Stimulated activated CD4-positive, alpha-beta T cell treated with anti-CD3 and anti-CD28 coated beads, Interleukin-12 subunit alpha, Interleukin-12 subunit beta, amount 100 ng/mL, for 48 hours (primary cell): ENCODE measurements around the gene NRCAM.
A peak's percentile ranks its signal among the peaks of the same experiment; 100 is the strongest.
"Not testable (repeated sequence)": the region's sequence is repeated elsewhere in the genome, so short reads cannot be mapped to it uniquely, and the experiment has no call there.

ENCODE experiments used
- DNase-seq, 3 donors: peaks; one replicate each; pipeline ENCODE4 v3.0.0-alpha.2; 2020; ENCODE audit warnings: low read depth in 2 of 3, low spot score in 1 of 3

The NRCAM gene

DNA sequence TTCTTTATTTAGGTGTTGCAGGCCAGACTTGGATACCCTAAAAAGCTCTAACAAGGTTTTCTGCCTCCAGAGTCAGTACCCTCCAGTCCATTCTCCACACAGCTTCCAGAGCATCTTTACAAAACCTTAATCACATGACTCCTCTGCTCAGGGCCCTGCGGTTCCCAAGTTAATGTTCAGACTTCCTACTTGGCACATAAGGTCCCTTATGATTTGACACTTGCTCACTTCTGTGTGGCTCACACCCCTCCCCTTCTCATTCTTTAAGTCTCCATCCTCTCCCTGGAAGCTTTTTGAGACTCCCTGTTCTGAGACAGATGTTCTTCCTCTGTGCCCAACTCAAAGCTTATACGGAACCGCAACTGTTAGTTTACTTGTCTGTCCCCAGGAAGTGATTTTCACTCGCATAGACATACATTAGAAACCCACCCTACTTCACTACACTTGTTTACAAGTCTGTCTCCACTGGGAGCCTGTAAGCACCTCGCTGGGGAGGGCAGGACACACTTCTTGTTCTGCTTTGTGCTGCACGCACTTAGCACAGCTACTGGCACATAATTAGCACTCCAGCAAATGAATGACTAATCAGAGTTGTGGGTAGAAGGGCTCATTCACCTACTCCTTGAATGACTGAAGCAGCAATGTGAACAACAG, 171.8 kb downstream of the NRCAM start:
- peak in 1 of 3 donors; percentile 0 for DNase-seq

DNA sequence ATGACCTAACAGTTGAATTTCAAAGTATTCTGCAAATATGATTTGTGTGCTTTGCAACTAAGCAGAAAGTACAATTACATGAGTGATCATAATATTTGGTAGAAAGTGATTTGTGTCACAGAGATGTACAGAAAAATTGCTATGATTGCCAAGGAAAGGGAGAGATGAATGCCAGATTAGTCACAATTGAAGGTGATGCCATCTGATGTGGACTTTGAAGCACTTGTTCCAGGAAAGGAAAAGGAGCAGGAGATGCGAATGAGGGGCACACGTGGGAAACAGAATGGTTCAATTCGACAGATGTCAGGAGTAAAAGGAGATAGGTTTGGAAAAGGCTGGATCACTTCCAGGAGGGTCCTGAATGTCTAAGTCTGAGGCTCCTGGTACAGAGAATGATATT, 173.0 kb downstream of the NRCAM start:
- DNase-seq: no peak

DNA sequence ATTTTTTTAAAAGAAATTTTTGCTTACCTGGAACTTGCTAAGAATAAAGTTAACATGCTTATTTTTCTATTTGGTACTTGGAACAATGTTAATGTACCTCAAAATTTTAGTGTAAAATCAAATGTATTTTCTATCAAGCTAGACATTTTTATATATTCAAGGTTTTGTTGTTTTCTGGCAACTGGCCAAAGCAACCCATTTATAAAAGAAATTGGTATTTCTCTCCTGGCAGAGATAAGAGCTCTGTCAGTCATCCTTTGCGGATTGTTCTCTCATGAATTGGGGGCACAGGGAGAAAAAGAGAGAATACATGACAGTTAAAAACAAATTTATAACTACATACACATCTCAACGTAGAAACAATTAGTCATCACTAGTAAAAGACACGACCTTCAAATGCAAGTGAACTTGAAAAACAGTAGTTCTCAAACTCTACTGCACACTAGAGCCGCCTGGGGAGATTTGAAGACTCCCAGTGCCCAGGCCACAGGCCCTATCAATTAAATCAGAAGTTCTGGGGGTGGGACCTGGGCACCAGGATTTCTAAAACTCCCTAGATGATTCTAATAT, 173.7 kb downstream of the NRCAM start:
- no peak for DNase-seq

DNA sequence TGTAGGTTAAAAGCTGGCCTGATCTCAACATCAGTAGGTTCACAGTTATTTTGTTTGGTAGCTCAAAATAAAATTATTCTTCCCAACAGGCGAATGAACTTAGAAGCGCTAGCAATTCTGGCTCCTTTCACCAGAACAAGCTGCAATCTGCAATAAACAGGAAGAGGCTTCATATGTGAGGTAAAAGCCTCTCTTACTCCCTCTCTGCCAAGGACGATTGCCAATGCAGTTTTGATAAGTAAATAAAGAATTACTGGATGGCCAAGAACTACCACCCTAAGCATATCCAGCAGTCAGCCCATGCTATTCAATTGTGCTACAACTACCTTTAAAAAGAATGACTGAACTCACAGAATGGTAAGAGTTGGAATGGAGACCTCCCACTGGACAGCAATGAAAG, 176.1 kb downstream of the NRCAM start:
- no peak for DNase-seq

DNA sequence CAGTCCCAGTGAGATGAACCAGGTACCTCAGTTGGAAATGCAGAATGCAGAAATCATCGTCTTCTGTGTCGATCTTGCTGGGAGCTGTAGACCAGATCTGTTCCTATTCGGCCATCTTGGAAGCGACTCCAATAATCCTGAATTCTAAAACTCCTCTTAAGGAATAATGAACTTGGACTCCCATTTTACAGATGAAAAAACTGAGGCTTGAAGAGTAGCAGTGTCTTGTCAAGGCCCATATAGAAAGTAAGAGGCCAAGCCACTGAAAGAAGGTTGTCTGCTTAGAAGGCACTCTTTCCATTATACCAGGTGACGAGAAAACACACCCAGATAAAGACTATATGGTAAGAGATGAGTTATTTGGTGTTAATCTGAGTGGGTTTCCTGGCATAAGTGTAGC, 177.5 kb downstream of the NRCAM start:
- no peak for DNase-seq

DNA sequence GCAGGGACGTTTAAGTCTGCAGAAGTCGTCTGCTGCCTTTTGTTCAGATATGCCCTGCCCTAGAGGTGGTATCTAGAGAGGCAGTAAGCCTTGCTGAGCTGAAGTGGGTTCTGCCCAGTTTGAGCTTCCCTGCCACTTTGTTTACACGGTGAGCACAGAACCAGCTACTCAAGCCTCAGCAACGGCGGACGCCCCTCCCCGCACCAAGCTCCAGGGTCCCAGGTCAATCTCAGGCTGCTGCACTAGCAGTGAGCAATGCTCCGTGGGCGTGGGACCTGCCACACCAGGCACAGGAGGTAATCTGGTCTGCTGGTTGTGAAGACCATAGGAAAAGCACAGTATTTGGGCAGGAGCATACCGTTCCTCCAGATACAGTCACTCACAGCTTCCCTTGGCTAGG, 178.0 kb downstream of the NRCAM start:
- no peak for DNase-seq

DNA sequence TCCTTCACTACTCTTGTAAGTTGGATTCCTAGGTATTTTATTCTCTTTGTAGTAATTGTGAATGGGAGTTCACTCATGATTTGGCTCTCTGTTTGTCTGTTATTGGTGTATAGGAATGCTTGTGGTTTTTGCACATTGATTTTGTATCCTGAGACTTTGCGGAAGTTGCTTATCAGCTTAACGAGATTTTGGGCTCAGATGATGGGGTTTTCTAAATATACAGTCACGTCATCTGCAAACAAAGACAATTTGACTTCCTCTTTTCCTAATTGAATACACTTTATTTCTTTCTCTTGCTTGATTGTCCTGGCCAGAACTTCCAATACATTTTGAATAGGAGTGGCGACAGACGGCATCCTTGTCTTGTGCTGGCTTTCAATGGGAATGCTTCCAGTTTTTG, 181.8 kb downstream of the NRCAM start:
- not testable (repeated sequence) for DNase-seq

DNA sequence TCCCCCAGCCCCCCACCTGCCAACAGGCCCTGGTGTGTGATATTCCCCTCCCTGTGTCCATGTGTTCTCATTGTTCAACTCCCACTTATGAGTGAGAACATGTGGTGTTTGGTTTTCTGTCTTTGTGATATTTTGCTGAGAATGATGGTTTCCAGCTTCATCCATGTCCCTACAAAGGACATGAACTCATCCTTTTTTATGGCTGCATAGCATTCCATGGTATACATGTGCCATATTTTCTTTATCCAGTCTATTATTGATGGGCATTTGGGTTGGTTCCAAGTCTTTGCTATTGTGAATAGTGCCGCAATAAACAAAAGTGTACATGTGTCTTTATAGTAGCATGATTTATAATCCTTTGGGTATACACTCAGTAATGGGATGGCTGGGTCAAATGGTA, 183.3 kb downstream of the NRCAM start:
- not testable (repeated sequence) for DNase-seq

DNA sequence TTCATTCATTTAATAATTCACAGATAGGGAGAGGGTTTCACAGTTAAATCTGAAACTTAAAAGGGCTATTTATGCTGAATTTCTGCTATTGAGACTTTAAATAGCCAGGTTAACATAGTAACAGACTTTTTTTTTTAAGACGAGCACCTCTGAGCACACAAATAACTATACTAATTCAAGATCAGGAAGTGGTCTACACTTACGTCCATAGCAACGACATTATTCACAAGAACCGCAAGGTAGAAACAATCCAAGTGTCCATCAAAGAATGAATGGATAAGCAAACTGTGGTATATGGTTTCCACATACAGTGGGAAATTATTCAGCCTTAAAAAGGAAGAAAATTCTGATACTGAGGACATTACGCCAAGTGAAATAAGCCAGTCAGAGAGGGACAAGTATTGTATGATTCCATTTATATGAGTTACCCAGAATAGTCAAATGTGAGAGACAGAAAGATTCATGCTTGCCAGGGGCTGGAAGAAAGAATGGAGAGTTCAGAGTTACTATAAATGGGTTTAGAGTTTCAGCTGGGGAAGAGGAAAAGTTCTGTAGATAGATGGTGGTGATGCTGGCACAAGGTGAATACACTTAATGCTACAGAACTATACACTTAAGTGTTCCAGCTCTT, 185.7 kb downstream of the NRCAM start:
- no peak for DNase-seq

DNA sequence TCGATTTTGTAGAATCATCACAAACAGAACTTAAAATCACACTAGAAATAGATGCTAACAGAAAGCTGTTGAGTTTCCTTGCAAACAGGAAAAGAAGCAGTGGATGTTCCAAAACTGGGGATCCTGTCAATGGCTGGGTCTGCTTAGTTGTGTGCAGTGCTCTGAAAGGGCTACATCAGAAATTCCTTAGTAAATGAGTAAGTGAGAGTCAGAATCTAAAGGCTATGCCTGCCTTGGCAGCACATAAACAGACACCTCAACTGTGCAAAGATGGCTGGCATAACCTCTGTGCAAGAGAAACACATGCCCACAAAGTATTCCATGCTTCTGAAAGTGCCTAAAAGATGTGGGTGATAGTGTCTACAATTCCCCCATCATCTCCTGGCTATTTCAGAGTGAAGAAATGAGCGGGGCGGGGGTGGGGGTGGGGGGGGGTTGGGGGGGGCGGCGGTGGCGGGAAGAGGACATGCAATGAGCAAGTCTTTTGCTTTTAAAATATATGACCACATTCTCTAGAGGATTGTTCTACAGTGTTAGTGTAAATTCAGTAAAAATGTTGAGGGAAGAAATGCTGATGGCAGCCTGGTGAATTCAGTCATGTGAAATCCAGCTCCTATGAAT, 187.9 kb downstream of the NRCAM start:
- no peak for DNase-seq

DNA sequence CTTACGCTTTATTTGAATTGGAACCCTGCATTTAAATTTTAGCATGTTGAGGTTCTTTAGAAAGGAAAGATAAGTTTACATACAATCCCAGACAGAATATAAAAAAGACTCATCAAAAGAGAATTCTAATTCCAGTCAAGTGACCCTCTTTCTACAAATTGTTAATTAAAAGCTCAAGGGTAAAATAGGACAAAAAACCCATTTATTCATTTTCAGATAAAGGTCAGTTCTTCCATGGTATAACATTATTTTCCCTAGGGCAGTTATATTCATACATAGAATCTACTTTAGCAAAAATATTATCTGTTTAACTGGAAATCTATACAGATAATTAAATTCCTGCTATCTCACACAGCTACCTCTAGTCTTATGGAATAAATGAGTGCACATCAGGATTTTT, 188.6 kb downstream of the NRCAM start:
- DNase-seq: no peak

DNA sequence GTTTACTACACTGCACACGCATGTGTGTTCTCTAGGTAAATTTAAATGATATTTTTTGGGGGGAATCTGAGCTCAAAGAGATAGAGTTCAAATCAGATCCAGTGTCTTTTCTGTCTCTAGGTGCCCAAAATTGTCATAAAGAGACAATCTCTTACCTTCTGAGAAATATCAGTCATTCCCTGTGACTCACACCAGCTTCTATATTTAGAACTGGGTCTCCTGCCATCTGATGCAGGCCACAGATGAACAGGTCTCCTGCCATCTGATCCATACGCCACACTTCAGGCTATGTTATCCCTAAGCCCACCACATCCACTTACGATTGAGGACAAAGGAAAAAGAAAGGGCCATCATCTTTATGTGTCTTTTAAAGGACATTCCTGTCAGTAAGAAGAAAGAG, 189.7 kb downstream of the NRCAM start:
- no peak for DNase-seq

DNA sequence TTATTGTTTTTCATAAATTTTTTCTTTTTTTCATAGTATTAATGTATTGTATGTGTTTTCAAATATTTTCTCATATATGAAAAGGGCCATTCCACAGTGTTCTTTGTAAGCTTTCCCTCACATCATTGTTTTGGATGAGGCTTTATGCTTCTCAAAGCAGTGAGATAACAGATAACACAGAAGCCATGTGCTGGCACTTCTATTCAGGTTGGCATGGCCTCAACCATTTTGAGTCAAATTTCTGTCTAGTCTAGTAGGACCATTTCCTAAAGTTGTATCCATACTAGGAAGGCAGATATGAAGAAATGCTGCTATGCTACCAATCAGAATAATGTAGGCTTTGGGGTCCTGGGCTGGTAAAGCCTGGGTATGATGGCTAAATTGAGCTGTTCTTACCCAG, 190.2 kb downstream of the NRCAM start:
- DNase-seq: no peak

DNA sequence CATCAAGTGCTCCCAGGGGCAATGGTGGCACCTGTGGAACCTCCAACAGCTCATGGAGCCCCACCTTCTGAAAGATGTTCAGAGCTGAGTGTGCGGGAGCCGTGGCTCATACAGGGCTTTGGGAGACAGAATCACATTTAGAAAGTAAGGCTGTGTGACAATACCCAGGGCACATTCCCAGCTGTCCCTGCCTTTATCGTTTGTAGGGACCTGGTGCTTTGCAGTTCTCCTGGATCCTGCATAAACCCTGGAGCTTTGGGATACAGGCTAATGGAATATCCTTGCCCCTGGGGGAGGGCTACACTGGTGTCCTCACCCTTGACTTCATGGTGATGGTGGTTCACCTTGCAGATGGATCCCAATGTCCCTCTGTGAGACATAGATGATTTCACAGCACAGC, 191.2 kb downstream of the NRCAM start:
- no peak for DNase-seq

DNA sequence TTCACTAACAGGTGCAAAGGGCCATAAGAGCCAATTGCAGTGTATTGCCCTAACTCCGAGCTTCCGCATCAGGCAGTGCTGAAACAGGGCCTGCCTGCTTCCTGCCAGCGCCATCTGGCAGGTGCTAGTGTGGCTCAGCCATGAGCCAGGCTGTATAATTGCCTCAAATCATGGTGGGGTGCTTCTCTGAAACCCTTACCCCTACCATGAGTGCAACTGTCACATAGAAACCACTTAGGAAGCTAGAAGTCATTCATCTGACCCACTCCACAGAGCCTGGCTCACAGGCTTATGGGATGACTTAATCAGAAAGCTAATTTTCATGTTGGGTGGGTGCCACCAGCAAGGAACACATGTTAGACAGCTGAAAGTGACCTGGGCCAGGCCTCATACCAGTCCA, 192.8 kb downstream of the NRCAM start:
- no peak for DNase-seq

DNA sequence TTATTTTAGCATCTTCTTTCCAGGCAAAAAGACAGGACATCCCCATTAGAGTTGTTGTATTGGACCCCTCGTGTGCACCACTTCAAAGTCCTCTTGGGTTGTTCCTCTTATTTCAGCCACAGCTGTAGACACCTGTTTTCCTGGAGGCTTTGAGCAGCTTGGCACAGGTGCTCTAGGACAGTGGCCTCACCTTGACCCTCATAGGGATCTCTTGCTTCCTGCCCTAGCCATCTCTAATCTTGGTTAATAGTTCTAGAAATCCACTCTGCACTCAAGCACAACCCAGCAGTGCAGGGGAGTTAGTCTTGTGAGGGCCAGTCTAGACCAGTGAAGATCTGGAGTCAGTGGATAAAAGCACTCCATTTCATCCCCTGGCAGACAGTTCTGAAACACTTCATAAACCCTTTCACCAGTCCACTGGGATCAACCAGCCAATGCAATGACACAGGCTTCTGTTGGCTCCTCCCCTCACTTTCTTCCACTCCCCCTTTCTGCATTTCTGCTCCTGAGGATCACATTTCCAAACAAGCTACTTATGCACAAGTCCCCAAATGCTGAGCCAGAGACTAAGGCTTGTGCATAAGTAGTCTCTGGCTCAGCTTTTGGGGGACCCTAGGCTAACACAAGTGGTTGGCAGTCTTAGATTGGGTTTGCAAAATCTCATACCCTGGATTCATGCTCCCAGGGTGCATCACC, 194.5 kb downstream of the NRCAM start:
- no peak for DNase-seq

DNA sequence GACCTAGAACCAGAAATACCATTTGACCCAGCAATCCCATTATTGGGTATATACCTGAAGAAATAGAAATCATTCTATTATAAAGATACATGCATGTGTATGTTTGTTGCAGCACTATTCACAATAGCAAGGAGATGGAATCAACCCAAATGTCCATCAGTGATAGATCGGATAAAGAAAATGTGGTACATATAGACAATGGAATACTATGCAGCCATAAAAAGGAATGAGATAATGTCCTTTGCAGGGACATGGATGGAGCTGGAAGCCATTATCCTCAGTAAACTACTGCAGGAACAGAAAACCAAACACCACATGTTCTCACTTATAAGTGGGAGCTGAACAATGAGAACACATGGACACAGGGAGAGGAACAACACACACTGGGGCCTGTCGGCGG, 196.8 kb downstream of the NRCAM start:
- DNase-seq: not testable (repeated sequence)

DNA sequence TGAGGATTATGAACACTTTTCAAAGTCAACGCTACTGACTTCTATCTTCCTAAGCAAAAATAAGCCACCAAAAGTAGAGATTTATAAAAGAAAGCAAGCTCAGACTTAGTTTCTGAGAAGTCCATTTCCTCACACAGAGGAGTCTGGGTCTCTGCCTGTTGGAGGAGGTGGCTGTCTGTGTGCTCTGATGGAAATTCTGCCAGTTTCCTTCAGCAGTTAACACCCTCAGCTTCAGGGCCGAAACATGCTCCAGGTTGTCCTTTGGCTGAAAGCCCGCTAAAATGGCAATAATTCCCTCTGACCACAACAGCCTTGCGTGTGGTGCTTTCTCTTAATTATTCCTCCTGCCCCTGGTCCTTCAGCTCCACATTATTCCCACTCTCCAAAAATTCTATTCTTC, 198.3 kb downstream of the NRCAM start:
- no peak for DNase-seq

DNA sequence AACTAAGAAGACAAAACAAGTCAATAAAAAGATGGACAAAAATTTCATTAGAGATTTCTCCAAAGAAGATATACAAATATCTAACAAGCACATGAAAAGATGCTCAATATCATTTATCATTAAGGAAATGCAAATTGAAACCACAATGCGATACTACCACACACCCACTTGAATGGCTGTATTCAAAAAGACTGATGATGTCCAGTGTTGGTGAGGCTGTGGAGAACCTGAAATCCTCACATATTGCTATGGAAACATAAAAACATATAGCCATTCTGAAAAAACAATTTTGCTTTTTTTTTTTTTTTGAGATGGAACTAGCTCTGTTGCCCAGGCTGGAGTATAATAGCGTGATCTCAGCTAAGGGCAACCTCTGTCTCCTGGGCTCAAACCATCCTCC, 202.0 kb downstream of the NRCAM start:
- DNase-seq: no peak

DNA sequence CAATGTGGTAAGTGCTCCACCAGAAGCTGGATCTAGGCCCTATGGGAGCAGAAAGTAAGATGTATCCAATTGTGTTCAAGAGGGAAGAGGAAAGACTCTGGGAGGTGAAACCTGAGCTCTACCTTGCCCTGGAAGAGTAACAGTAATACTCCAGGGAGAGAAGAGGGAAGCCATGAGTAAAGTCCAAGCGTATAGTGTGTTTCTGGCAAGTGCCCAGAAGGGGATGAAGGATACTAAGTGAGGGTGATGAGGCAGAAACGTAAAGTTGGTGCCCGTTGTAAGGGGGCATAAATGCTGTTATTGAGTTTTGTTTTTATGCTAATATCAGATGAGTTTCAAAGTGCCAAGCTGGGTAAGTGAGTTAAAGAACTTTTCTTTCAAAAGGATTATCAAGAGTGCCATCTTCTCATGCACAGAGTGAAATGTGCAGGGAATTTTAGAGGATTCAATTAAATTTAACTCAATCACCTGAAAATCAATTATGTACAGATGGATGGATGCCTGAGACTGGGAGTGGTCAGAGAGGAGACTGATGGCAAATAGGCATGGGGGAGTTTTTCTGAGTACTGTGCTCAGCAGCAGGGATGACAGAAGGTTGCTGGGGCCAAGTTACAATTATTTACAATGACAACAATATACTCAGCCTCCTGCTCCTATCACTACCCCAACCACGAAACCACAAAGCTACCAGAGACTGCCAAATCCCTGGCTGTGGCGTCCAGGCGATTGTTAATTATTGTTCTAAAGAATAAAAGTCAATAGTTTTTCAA, 202.8 kb downstream of the NRCAM start:
- no peak for DNase-seq

DNA sequence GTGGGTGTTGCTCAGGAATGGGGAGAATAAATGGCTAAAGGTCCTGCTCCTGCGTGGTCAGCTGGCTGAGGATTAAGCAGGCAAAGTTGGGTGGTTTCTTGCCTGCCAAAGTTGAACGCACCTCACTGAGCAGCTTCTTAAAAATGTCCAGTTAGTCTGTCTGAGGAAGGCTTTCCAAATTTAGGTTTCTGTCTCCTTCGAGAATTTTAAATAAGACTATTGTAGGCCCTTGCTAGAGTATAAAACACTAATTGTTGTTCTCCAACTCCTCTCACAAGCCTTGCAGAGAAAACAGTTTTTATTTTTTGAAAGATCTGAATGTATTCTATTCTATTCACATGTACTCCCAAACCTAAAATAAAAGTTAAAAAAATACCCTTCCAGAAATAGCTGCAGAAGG, 204.1 kb downstream of the NRCAM start:
- DNase-seq: no peak
